K562 (cell line): ENCODE data around the gene YWHAB. TPM values are rescaled to one million over a fixed set of nuclear protein-coding genes. Genes with fewer than 3 reads are reported as not detected.

Experiments used
- ATAC-seq: fragments of 200-7000 bp; cut with Tn5 transposase; 3 replicates; pipeline ENCODE4 v1.9.1; 2020; ENCODE audit warnings: moderate library complexity
- BruUV-seq: library from RNA; stranded (reverse); fragments of 400-500 nt; replicated peaks from 2 replicates; lab custom pipeline; 2021; lab: Mats Ljungman, UMichigan
- CTCF ChIA-PET: fragments of 300-600 bp; formaldehyde crosslinking; extraction: SDS; loops from one replicate; lab custom pipeline; 2021; ENCODE audit warnings: low intra/inter-chr PET ratio; lab: Yijun Ruan, JAX
- POLR2A ChIA-PET: fragments of 300-600, 350-650 bp; sonication (Branson Sonifier 250); formaldehyde crosslinking; extraction: SDS; loops from one replicate; lab custom pipeline; 2021; ENCODE audit warnings: antibody characterized with exemption, inconsistent platforms; lab: Yijun Ruan, JAX
- DNase-seq, 4 experiments: peaks; one replicate each; pipeline versions ENCODE4 v3.0.0 to v3.0.0-alpha.2; 2011 to 2018; ENCODE audit warnings: low spot score in 3 of 4, mixed read lengths in 3 of 4; ENCODE audit errors: extremely low read depth in 1 of 4
- FAIRE-seq: peaks from 2 replicates; lab custom pipeline; 2011; peaks lifted over from hg19 to GRCh38; lab: Jason Lieb, UNC
- H2AFZ ChIP-seq: 2 replicates; pipeline ENCODE4 v1.6.0; 2011; ENCODE audit warnings: low read depth, low read length, control low read depth, inconsistent platforms
- H3K27ac ChIP-seq: fragments of 200-600 bp; 3 replicates; pipeline ENCODE4 v1.8.0; 2011; ENCODE audit warnings: low read depth, mild to moderate bottlenecking, control low read depth, inconsistent platforms, low read length, moderate library complexity, mixed read lengths; ENCODE audit errors: extremely low read depth
- H3K27me3 ChIP-seq, 2 experiments: fragments of 300-600 bp in 1 of 2; 2 replicates in 1 of 2; 3 replicates in 1 of 2; pipeline versions ENCODE4 v1.6.0 to v1.8.0; 2011; ENCODE audit warnings: inconsistent platforms in 2 of 2, low read length in 2 of 2, mild to moderate bottlenecking in 1 of 2, mixed read lengths in 1 of 2, moderate library complexity in 1 of 2; ENCODE audit not compliant: control insufficient read depth in 2 of 2, insufficient read depth in 2 of 2
- H3K36me3 ChIP-seq: fragments of 300-600 bp; 3 replicates; pipeline ENCODE4 v1.8.0; 2011; ENCODE audit warnings: mild to moderate bottlenecking, low read length, inconsistent platforms; ENCODE audit not compliant: control insufficient read depth, insufficient read depth
- H3K4me1 ChIP-seq, 2 experiments: fragments of 200-600 bp in 1 of 2; replicated peaks in 1 of 2; 2 replicates in 1 of 2; 3 replicates in 1 of 2; pipeline versions ENCODE4 v1.5.1 to v1.8.0; 2011; ENCODE audit warnings: inconsistent platforms in 2 of 2, low read length in 2 of 2, mild to moderate bottlenecking in 1 of 2, mixed read lengths in 1 of 2, moderate library complexity in 1 of 2; ENCODE audit not compliant: control insufficient read depth in 2 of 2, insufficient read depth in 2 of 2
- H3K4me2 ChIP-seq: 2 replicates; pipeline ENCODE4 v1.6.1; 2011; ENCODE audit warnings: low read length, control low read depth, inconsistent platforms, mixed read lengths; ENCODE audit not compliant: insufficient read depth
- H3K4me3 ChIP-seq: fragments of 200-600 bp; sonication (generic), shearing (Covaris generic); 2 replicates; pipeline ENCODE4 v1.5.1; 2016; ENCODE audit warnings: control low read depth, inconsistent platforms
- H3K79me2 ChIP-seq: fragments of 200-600 bp; 3 replicates; pipeline ENCODE4 v1.8.0; 2011; ENCODE audit warnings: low read length, inconsistent platforms; ENCODE audit not compliant: control insufficient read depth, insufficient read depth
- H3K9ac ChIP-seq, 2 experiments: 2 replicates each; pipeline versions ENCODE4 v1.6.0 to v1.6.1; 2011; ENCODE audit warnings: low read depth in 2 of 2, low read length in 2 of 2, control low read depth in 1 of 2, inconsistent platforms in 1 of 2, mild to moderate bottlenecking in 1 of 2, mixed read lengths in 1 of 2; ENCODE audit not compliant: insufficient read depth in 1 of 2
- H3K9me1 ChIP-seq: one replicate; pipeline ENCODE4 v1.6.0; 2011; ENCODE audit warnings: inconsistent platforms, mild to moderate bottlenecking, low read length, moderate library complexity; ENCODE audit not compliant: control insufficient read depth, insufficient read depth
- H3K9me3 ChIP-seq: replicated peaks from 2 replicates; pipeline ENCODE4 v1.5.1; 2011; ENCODE audit warnings: low read depth, low read length, inconsistent platforms; ENCODE audit not compliant: control insufficient read depth, insufficient read depth
- H4K20me1 ChIP-seq: replicated peaks from 2 replicates; pipeline ENCODE4 v1.6.1; 2011; ENCODE audit warnings: low read length, inconsistent platforms, mixed read lengths; ENCODE audit not compliant: control insufficient read depth, insufficient read depth
- ARID4B ChIP-seq: sonication (generic); formaldehyde crosslinking; IDR thresholded peaks from 2 replicates; pipeline ENCODE4 v1.8.0; 2022; ENCODE audit warnings: mild to moderate bottlenecking, missing genetic modification reagents
- BCOR ChIP-seq: fragments of 450-650 bp; IDR thresholded peaks from 2 replicates; pipeline ENCODE4 v1.6.1; 2016
- CTBP1 ChIP-seq: fragments of 450-650 bp; IDR thresholded peaks from 2 replicates; pipeline ENCODE4 v1.6.1; 2016; ENCODE audit warnings: borderline replicate concordance
- CXXC5 ChIP-seq: fragments of 250-450 bp; sonication (Bioruptor Pico); IDR thresholded peaks from 2 replicates; pipeline ENCODE4 v1.8.0; 2022; ENCODE audit warnings: inconsistent platforms, mild to moderate bottlenecking, moderate library complexity
- E2F6 ChIP-seq, 2 experiments: IDR thresholded peaks; 2 replicates each; pipeline ENCODE4 v1.6.1; 2011; ENCODE audit warnings: borderline replicate concordance in 1 of 2, control low read depth in 1 of 2, low read depth in 1 of 2, low read length in 1 of 2, mild to moderate bottlenecking in 1 of 2, mixed read lengths in 1 of 2, moderate library complexity in 1 of 2; ENCODE audit not compliant: insufficient read depth in 1 of 2, insufficient read length in 1 of 2, poor library complexity in 1 of 2, severe bottlenecking in 1 of 2; ENCODE audit errors: extremely low read depth in 1 of 2
- EGR1 ChIP-seq: fragments of 450-650 bp; conservative IDR thresholded peaks from 2 replicates; pipeline ENCODE4 v1.6.1; 2017; ENCODE audit warnings: mild to moderate bottlenecking
- ESRRB ChIP-seq: fragments of 250-450 bp; sonication (Bioruptor Pico); IDR thresholded peaks from 2 replicates; pipeline ENCODE4 v1.5.0; 2020; ENCODE audit warnings: mild to moderate bottlenecking, moderate library complexity, borderline replicate concordance
- FOSL1 ChIP-seq: fragments of 200-800 bp; sonication (Bioruptor generic); conservative IDR thresholded peaks from 2 replicates; pipeline ENCODE4 v1.6.1; 2016; ENCODE audit warnings: missing genetic modification characterization, missing compliant biosample characterization
- PHF20 ChIP-seq: fragments of 450-650 bp; IDR thresholded peaks from 2 replicates; pipeline ENCODE4 v1.6.1; 2018; ENCODE audit not compliant: partially characterized antibody
- SLC30A9 ChIP-seq: fragments of 250-450 bp; sonication (Bioruptor Pico); IDR thresholded peaks from 2 replicates; pipeline ENCODE4 v1.8.0; 2022; ENCODE audit warnings: mild to moderate bottlenecking, moderate library complexity
- SMARCA4 ChIP-seq: fragments of 450-650 bp; IDR thresholded peaks from 2 replicates; pipeline ENCODE4 v1.6.1; 2016
- SP1 ChIP-seq: sonication (generic); formaldehyde crosslinking; IDR thresholded peaks from 2 replicates; pipeline ENCODE4 v1.8.1; 2022; ENCODE audit warnings: mild to moderate bottlenecking, missing genetic modification reagents
- SRSF3 ChIP-seq: fragments of 200-400 bp; formaldehyde crosslinking; IDR thresholded peaks from 2 replicates; pipeline ENCODE4 v1.6.1; 2016; ENCODE audit warnings: mild to moderate bottlenecking, low read length, moderate library complexity; ENCODE audit not compliant: insufficient read depth
- SUPT5H ChIP-seq: fragments of 450-650 bp; IDR thresholded peaks from 2 replicates; pipeline ENCODE4 v1.6.1; 2016
- TRIM28 ChIP-seq: fragments of 450-650 bp; IDR thresholded peaks from 2 replicates; pipeline ENCODE4 v1.6.1; 2017
- WGBS: fragments of 100-300 bp; shearing (Covaris generic); methylation state at CpG from one replicate; pipeline ENCODE4 v1.1.6; 2016; ENCODE audit warnings: low coverage, mixed read lengths; ENCODE audit not compliant: insufficient coverage; ENCODE audit errors: missing lambda C conversion rate; 5-methylcytosine and 5-hydroxymethylcytosine counted together
- in situ Hi-C: fragments of 300-500 bp; cut with MboI; formaldehyde crosslinking; loops from 4 replicates; pipeline ENCODE4 v1.15.0; 2018; ENCODE audit warnings: inconsistent platforms, mixed read lengths
- intact Hi-C: fragments of 100-400 bp; cut with micrococcal nuclease; formaldehyde crosslinking; loops from 2 replicates; pipeline ENCODE4 v1.14.2; 2022
- polyA plus RNA-seq, 8 experiments: library from polyadenylated mRNA; depleted of rRNA in 4 of 8; stranded (reverse) in 5 of 8; unstranded in 3 of 8; fragments of >200 nt; fragmentation: Nextera tagmentation in 2 of 8; fragmentation: Illumina TruSeq in 1 of 8; extraction: Ambion mirVana in 2 of 8; extraction: Trizol in 1 of 8; gene quantifications; 2 replicates each; pipeline versions ENCODE4 v1.2.1 to v1.2.3, GENCODE V29; 2011 to 2014; ENCODE audit warnings: inconsistent platforms in 1 of 8, missing spikeins in 1 of 8
- total RNA-seq, 7 experiments: library from RNA; depleted of rRNA in 6 of 7; stranded (reverse); fragments of >200 nt in 6 of 7; fragmentation: Illumina TruSeq in 2 of 7; extraction: Trizol in 2 of 7; gene quantifications; 2 replicates each; pipeline versions ENCODE4 v1.2.1 to v1.2.3, GENCODE V29; 2011 to 2021; ENCODE audit warnings: low replicate concordance in 1 of 7
- TF ChIP-seq, protein P1 (sequence below): fragments of 250-450 bp; sonication (Bioruptor Pico); IDR thresholded peaks from 2 replicates; pipeline ENCODE4 v1.8.0; 2021; ENCODE audit warnings: moderate library complexity, mild to moderate bottlenecking, inconsistent platforms

Gene YWHAB
- total and polyA plus RNA-seq, 9 of the 15 experiments (the other 6 are each of a cell fraction or from before 2014, with no cell fraction given), result 60.6 to 185 (median 96.1) TPM

DNA sequence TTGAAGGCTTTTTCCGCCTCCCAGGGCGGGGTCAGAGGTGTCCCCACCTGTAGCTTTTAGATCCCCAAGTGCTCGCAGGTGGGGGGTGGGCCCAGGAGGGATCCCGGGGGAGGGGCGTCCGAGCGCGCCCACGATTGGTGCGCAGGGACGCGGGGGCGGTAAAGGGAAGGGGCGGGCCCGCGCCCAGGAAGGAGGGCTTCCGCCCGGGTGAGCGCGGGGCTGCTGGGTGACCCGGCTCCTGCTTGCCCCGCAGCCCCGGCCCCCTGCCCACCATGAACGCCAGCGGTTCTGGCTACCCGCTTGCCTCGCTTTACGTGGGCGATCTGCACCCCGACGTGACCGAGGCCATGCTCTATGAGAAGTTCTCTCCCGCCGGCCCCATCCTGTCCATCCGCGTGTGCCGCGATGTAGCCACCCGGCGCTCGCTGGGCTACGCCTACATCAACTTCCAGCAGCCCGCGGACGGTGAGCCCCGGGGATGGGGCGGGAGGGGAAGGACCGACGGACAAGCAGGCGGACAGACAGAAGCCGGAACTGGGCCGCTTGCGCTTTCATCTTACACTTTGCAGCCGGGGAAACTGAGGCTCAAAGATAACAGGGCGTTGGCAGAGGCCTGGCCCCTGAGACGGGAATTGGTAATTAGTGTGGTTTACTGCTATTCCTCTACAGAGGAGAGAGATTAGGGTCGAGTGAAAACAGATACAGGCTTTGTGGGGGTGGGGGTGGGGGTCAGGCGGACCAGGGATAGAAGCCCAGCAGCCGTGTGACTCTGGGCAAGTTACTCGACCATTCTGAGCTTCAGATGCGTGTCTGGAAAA, 24.6 kb downstream of the YWHAB start, which contains the start of gene PABPC1L:
Gene PABPC1L, plus strand, starts transcription at position 189 of the 818 bp plus-strand sequence. Its CDS starts 84 bp downstream, at position 273.
- peaks cover 14 to 24% of the 10 kb centered on the region in 2 experiments for H3K4me1 ChIP-seq
- no peak for FAIRE-seq
- H3K4me3 ChIP-seq, result peak within 1 kb of the TSS; percentile 56
- H3K36me3 ChIP-seq, result peaks cover 65% of the 10 kb centered on the region
- H3K9ac ChIP-seq, result peak within 1 kb of the TSS; percentile 83 to 90
- DNase-seq, result peak; percentile 88 to 97 (median 96)
- in situ Hi-C loops (no loop called here), intact Hi-C loops (loop anchor here (2.0 to 10.0 kb wide), 2 partner anchors 51 to 185 kb away; partner anchors contain the start of gene TOMM34)
- CTCF ChIA-PET, result interaction anchor here (0.9 kb wide), 1 partner anchor 25 kb away, joined by 3 read pairs; the partner anchor contains the start of gene YWHAB
- H3K79me2 ChIP-seq, result peaks cover 20% of the 10 kb centered on the region
- peak within 1 kb of the TSS; percentile 89 for H3K4me2 ChIP-seq
- no TSS peak for BruUV-seq
- peak within 1 kb of the TSS; percentile 80 for H3K27ac ChIP-seq
- peak; percentile 93 for ATAC-seq
- peak within 1 kb of the TSS; percentile 77 for H2AFZ ChIP-seq
- H3K27me3 ChIP-seq, result no peaks in the 10 kb centered on the region
- no peaks in the 10 kb centered on the region for H3K9me3 ChIP-seq
- H3K9me1 ChIP-seq, result no peaks in the 10 kb centered on the region
- H4K20me1 ChIP-seq, result 0 out of 2 replicates have a peak, but pooled peaks cover 3% of the 10 kb centered on the region
- POLR2A ChIA-PET, result interaction anchor here (0.7 to 5.2 kb wide), 12 partner anchors 9 to 191 kb away, joined by 3 to 50 read pairs (median 5); partner anchors contain the start of gene YWHAB
- under 1% methylated on average over 32 of the region's 61 CpGs for WGBS
- TF ChIP-seq FOSL1 (tag), result no peak
- no peak for TF ChIP-seq TRIM28
- TF ChIP-seq SUPT5H, result peak; percentile 87
- TF ChIP-seq BCOR, result peak; percentile 61
- peak in 1 of 2 experiments; percentile 42 for TF ChIP-seq E2F6 (IDR thresholded peaks at IDR 0.05; ENCODE audit: borderline replicate concordance in 1 of 2, extremely low read depth in 1 of 2, insufficient read depth in 1 of 2, insufficient read length in 1 of 2, low read depth in 1 of 2, low read length in 1 of 2, poor library complexity in 1 of 2, severe bottlenecking in 1 of 2)
- TF ChIP-seq EGR1, result peak; percentile 95
- 0 out of 2 replicates have a peak, but pooled peaks have one; percentile 16 for TF ChIP-seq ESRRB
- TF ChIP-seq ARID4B, result peak; percentile 86
- no peak for TF ChIP-seq SMARCA4
- TF ChIP-seq, protein P1, sequence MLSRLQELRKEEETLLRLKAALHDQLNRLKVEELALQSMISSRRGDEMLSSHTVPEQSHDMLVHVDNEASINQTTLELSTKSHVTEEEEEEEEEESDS (CRISPR knock-in tag), result no peak
- TF ChIP-seq PHF20, result peak; percentile 46
- TF ChIP-seq SLC30A9 (CRISPR knock-in tag), result no peak
- TF ChIP-seq CTBP1, result peak; percentile 28; the same call in 1 of the 2 replicates
- TF ChIP-seq SP1 (CRISPR knock-in tag), result no peak
- 0 out of 2 replicates have a peak, but pooled peaks have one; percentile 55 for TF ChIP-seq CXXC5
- TF ChIP-seq SRSF3, result 0 out of 2 replicates have a peak, but pooled peaks have one; percentile 21
